H54 (cell line): Measurements from ENCODE around the gene LIM2.

Experiments used
- DNase-seq: peaks from one replicate; pipeline ENCODE4 v3.0.0; 2011; ENCODE audit warnings: low spot score, mixed read lengths; ENCODE audit not compliant: insufficient read length
- FAIRE-seq: peaks from 3 replicates; lab custom pipeline; 2011; peaks lifted over from hg19 to GRCh38; lab: Jason Lieb, UNC
- POLR2A ChIP-seq: IDR thresholded peaks from 2 replicates; pipeline ENCODE4 v1.6.1; 2011; ENCODE audit warnings: low read depth, mild to moderate bottlenecking, low read length

LIM2 gene

GRCh38 chr19:51382004-51382403 is 5.8 kb downstream of the LIM2 start:
- FAIRE-seq = no peak
- no peak for TF ChIP-seq POLR2A

GRCh38 chr19:51380379-51380778 is 7.4 kb downstream of the LIM2 start:
- FAIRE-seq (no peak), DNase-seq (no peak)
- no peak for TF ChIP-seq POLR2A

More at GRCh38 chr19:51382004-51382403, 5.8 kb downstream of the LIM2 start:
- DNase-seq = no peak

- DNase-seq = no peak
- no peak for TF ChIP-seq POLR2A
- FAIRE-seq = no peak
Measured at GRCh38 chr19:51377422-51377821, 10.4 kb downstream of the LIM2 start.

- DNase-seq (no peak), FAIRE-seq (no peak)
- TF ChIP-seq POLR2A = no peak
Measured at GRCh38 chr19:51375504-51376221, 12.1 kb downstream of the LIM2 start.

- no peak for DNase-seq
- TF ChIP-seq POLR2A = no peak
- no peak for FAIRE-seq
Measured at GRCh38 chr19:51372649-51373504, 14.9 kb downstream of the LIM2 start, which contains the start of gene NKG7. TSS of gene NKG7 (minus strand) at chr19:51372654. CDS start at chr19:51372535, 119 bp downstream.

GRCh38 chr19:51372021-51372648 is 15.6 kb downstream of the LIM2 start:
- TF ChIP-seq POLR2A = no peak
- no peak for FAIRE-seq
- DNase-seq = no peak

GRCh38 chr19:51371186-51371690 is 16.5 kb downstream of the LIM2 start:
- DNase-seq (no peak), FAIRE-seq (no peak)
- TF ChIP-seq POLR2A = no peak

- TF ChIP-seq POLR2A = no peak
- no peak for DNase-seq
- no peak for FAIRE-seq
Measured at GRCh38 chr19:51370230-51370629, 17.5 kb downstream of the LIM2 start.

- no peak for DNase-seq
- FAIRE-seq = no peak
- no peak for TF ChIP-seq POLR2A
Measured at GRCh38 chr19:51368366-51369282, 19.1 kb downstream of the LIM2 start, which contains the start of gene CLDND2. TSS of gene CLDND2 (minus strand) at chr19:51369003. CDS start at chr19:51368577, 426 bp downstream.

GRCh38 chr19:51367565-51368365 is 20.0 kb downstream of the LIM2 start:
- no peak for FAIRE-seq
- peak; percentile 83 for TF ChIP-seq POLR2A
- DNase-seq = peak; percentile 77

- no peak for FAIRE-seq
- no peak for DNase-seq
- peak; percentile 30; the same call in 1 of the 2 replicates for TF ChIP-seq POLR2A
Measured at GRCh38 chr19:51367255-51367564, 20.6 kb downstream of the LIM2 start.
